NT2/D1 (cell line): Measurements from ENCODE around the gene PGP.

ENCODE experiments used
- SUZ12 ChIP-seq: IDR thresholded peaks from 2 replicates; pipeline ENCODE4 v1.6.1; 2011; ENCODE audit not compliant: insufficient read length, insufficient read depth; ENCODE audit errors: extremely low read depth
- YY1 ChIP-seq: IDR thresholded peaks from 2 replicates; pipeline ENCODE4 v1.6.1; 2011; ENCODE audit not compliant: insufficient read length, insufficient read depth
- ZNF274 ChIP-seq: IDR thresholded peaks from 2 replicates; pipeline ENCODE4 v1.6.1; 2011; ENCODE audit warnings: mild to moderate bottlenecking, low read depth, low read length

DNA sequence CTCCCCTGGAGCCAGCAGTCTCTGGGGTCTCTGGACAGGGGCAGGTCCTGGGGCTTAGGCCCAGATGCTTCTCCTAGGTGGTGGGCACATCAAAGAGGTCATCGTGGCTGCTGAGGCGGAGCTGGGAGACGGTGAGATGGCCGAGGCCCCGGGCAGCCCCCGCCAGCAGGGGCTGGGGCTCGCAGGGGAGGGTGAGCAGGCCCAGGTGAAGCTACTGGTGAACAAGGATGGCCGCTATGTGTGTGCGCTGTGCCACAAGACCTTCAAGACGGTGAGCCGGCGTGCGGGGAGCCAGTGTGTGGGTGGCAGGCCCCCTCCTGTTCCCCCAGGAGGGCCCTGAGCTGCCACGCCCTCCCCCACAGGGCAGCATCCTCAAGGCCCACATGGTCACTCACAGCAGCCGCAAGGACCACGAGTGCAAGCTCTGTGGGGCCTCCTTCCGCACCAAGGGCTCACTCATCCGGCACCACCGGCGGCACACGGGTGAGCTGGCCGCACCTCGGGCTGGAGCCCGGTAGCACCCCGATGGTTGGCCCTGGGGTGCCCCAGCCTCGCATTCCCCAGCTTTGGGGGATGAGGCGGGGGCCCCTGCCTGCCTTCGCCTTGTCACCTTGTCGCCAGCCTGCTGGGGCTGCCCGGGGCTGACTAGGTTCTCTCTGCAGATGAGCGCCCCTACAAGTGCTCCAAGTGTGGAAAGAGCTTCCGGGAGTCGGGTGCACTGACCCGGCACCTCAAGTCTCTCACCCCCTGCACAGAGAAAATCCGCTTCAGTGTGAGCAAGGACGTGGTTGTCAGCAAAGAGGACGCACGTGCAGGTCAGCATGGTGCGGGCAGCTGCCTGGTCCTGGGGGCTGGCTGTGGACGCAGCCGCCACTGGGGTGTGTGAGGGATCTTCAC, 17.7 kb upstream of the PGP start:
- no peak for TF ChIP-seq SUZ12
- TF ChIP-seq YY1 = no peak
- no peak for TF ChIP-seq ZNF274
